22Rv1 (cell line): ENCODE data around the gene ARHGEF4.

Source experiments
- H3K27ac ChIP-seq: fragments of 450-650 bp; 2 replicates; pipeline ENCODE4 v1.5.1; 2017
- CTCF ChIP-seq: fragments of 450-650 bp; IDR thresholded peaks from 2 replicates; pipeline ENCODE4 v1.5.1; 2017; ENCODE audit warnings: mild to moderate bottlenecking
- ZFX ChIP-seq: fragments of 450-650 bp; IDR thresholded peaks from 2 replicates; pipeline ENCODE4 v1.6.1; 2017; ENCODE audit warnings: antibody characterized with exemption, borderline replicate concordance

The ARHGEF4 gene

GRCh38 chr2:130966775-130967490 is 130.2 kb downstream of the ARHGEF4 start:
- TF ChIP-seq ZFX (no peak), CTCF (no peak)
- H3K27ac ChIP-seq, result no peak overlapping the region

DNA sequence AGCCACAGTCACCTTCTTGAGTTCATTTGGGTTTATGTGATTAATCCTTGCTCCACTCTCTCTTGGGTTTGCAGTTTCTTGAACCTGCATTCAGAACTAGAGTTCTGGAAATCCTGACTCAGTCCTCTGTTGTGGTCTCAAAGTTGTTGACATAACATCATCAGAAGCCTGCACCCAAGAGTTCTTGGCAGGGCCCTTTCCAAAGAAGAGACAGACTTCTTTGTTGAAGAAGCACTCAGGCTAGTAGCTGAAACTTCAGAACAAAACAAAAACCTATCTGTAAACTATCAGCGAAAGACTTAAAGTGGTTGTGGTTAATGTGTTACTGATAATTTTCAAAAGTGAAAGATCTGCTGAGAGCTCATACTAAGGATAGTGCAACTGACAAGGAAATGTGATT is 135.7 kb downstream of the ARHGEF4 start:
- TF ChIP-seq ZFX, result no peak
- TF ChIP-seq CTCF, result no peak
- peak overlapping the region; percentile 29; the same call in 1 of the 2 replicates for H3K27ac ChIP-seq

GRCh38 chr2:130975729-130976128 is 139.0 kb downstream of the ARHGEF4 start:
- no peak overlapping the region for H3K27ac ChIP-seq
- no peak for TF ChIP-seq CTCF
- no peak for TF ChIP-seq ZFX

DNA sequence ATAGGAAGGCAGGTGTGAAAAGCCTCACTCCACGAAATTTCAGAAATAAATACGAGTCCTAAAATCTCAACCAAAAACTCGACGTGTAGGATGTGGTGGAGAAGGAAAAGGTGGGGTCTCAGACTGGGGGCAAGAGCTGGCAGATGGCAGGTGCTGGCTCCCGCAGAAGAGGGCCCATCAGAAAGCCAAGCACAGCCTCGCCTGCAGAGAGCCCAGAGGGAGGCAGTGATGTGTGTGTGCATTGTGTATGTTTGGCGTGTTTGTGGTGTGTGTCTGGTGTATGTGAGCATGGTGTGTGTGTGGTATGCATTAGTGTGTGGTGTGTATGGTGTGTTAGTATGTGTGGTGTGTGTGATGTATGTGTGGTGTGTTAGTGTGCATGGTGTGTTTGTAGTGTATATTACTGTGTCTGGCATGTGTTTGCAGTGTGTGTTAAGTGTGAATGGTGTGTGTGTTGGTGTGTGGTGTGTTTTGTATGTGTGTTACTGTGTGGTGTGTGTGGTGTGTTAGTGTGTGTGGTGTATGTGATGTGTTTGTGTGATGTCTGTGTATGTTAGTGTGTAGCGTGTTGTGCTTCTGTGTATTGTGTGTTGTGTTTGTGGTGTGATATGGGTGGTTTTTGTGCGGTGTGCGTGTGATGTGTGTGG is 140.0 kb downstream of the ARHGEF4 start:
- H3K27ac ChIP-seq, result no peak overlapping the region
- TF ChIP-seq CTCF, result no peak
- no peak for TF ChIP-seq ZFX

GRCh38 chr2:130977461-130978050 is 140.8 kb downstream of the ARHGEF4 start:
- no peak overlapping the region for H3K27ac ChIP-seq
- TF ChIP-seq CTCF, result no peak
- TF ChIP-seq ZFX, result no peak

- no peak for TF ChIP-seq CTCF
- TF ChIP-seq ZFX, result no peak
- no peak overlapping the region for H3K27ac ChIP-seq
These were observed 145.0 kb downstream of the ARHGEF4 start for GRCh38 chr2:130981667-130982066.

GRCh38 chr2:130985206-130985780 is 148.6 kb downstream of the ARHGEF4 start:
- TF ChIP-seq CTCF (no peak), ZFX (no peak)
- H3K27ac ChIP-seq, result no peak overlapping the region
